GM21717 (cell line): ENCODE measurements around the gene DMWD.
"Not testable (repeated sequence)": the region's sequence is repeated elsewhere in the genome, so short reads cannot be mapped to it uniquely, and the experiment has no call there.

ENCODE experiments used
- ATAC-seq: cut with Tn5 transposase; IDR thresholded peaks from one replicate; pipeline ENCODE4 v1.9.1; 2021; ENCODE audit warnings: mild to moderate bottlenecking, moderate library complexity; ENCODE audit not compliant: unreplicated experiment

Gene DMWD

GRCh38 chr19:45753548-45753947, 39.1 kb downstream of the DMWD start:
- ATAC-seq, result no peak

- no peak for ATAC-seq
Measured at GRCh38 chr19:45752639-45753038, 40.0 kb downstream of the DMWD start.

GRCh38 chr19:45751483-45751882, 41.2 kb downstream of the DMWD start:
- not testable (repeated sequence) for ATAC-seq

DNA sequence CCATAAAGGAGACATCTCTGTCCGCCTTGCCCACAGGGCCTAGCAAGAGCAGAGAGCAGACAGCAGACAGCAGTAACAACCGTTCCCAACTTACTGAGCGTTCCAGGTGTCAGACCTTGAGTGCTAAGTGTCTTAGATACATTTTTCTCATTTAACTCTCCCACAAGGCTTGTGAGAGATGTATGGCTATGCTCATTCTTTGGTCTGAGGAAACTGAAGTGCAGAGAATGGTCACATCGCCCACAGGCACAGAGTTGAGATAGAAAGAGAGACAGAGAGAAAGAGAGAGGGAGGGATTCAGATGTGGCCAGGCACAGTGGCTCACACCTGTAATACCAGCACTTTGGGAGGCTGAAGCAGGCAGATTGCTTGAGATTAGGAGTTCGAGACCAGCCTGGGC, 45.1 kb downstream of the DMWD start:
- ATAC-seq, result no peak

- no peak for ATAC-seq
Measured at GRCh38 chr19:45746866-45747265, 45.8 kb downstream of the DMWD start.

DNA sequence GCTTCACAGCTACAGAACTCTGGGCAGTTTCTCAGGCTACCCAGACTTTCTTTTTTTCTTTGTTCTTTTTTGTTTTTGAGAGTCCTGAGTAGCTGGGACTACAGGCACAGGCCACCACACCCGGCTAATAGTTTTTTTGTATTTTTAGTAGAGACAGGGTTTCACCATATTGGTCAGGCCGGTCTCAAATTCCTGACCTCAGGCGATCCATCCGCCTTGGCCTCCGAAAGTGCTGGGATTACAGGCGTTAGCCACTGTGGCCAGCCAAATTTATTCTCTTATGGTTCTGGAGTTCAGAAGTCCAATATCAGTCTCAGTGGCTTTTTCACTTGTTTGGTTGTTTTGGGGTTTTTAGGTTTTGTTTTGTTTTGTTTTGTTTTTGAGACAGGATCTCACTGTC, 47.0 kb downstream of the DMWD start:
- no peak for ATAC-seq

DNA sequence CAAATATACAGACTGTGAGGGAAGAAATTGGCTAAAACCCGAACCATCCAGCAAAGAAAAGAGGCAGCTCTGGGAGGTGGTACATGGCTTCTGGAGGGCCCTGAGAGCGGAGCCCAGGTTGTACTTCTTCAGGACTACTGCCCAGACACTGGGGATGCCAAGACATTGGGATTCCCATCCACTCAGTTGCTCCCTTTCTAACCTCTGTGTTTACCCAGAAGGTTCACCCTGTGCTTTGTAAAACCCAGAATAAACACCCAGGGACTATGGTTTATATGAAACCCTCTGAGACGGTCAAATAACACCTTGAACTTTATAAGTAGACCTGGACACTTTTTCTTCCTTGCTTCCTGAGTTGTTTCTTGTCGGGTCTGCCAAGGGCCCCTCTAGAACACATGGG, 49.7 kb downstream of the DMWD start:
- ATAC-seq, result no peak

GRCh38 chr19:45739498-45740439, 52.9 kb downstream of the DMWD start:
- ATAC-seq, result no peak

GRCh38 chr19:45733160-45733810, 59.4 kb downstream of the DMWD start, which contains the start of gene MEIOSIN:
TSS of gene MEIOSIN (plus strand) at chr19:45733439. CDS start at chr19:45735377, 1,938 bp downstream.
- no peak for ATAC-seq
